Thyroid gland (tissue), 4 donors: ENCODE measurements around the gene LDB2.

Experiments
- POLR2A ChIP-seq, 2 donors: fragments of 450-650 bp; IDR thresholded peaks; one replicate each; pipeline ENCODE4 v1.6.1; 2017; ENCODE audit warnings: antibody characterized with exemption in 2 of 2, mild to moderate bottlenecking in 2 of 2, moderate library complexity in 1 of 2
- TF ChIP-seq, protein P1 (sequence below), 6 experiments: fragments of 200-600 bp in 3 of 6; fragments of 450-650 bp in 3 of 6; sonication (generic) in 3 of 6; IDR thresholded peaks; one replicate each; pipeline ENCODE4 v1.5.1; 2016 to 2019; ENCODE audit warnings: antibody characterized with exemption in 6 of 6, mild to moderate bottlenecking in 2 of 6, inconsistent platforms in 1 of 6, moderate library complexity in 1 of 6

DNA sequence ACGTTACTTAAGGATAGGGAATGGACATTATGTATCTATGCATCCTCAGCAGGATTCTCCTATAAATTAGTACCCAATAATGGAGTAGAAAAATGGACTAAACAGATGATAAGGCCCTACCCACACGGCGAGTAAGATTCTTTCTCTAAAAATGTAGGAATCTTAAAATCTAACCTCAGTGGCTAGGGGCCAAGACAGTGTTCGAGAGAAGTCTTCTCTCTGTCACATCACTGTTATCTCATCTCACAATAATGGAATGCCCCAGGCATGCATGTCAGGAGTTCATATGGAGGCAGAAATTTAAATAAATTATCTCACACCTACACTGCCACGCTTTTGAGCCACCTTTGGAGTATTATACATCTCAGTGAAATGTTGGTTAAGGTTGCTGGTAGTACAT lies 132.9 kb downstream of the LDB2 start:
- TF ChIP-seq, protein P1, sequence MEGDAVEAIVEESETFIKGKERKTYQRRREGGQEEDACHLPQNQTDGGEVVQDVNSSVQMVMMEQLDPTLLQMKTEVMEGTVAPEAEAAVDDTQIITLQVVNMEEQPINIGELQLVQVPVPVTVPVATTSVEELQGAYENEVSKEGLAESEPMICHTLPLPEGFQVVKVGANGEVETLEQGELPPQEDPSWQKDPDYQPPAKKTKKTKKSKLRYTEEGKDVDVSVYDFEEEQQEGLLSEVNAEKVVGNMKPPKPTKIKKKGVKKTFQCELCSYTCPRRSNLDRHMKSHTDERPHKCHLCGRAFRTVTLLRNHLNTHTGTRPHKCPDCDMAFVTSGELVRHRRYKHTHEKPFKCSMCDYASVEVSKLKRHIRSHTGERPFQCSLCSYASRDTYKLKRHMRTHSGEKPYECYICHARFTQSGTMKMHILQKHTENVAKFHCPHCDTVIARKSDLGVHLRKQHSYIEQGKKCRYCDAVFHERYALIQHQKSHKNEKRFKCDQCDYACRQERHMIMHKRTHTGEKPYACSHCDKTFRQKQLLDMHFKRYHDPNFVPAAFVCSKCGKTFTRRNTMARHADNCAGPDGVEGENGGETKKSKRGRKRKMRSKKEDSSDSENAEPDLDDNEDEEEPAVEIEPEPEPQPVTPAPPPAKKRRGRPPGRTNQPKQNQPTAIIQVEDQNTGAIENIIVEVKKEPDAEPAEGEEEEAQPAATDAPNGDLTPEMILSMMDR (IDR thresholded peaks at IDR 0.05), result no peak
- TF ChIP-seq POLR2A (IDR thresholded peaks at IDR 0.05), result no peak
